ENCODE data around the gene PRRC2B. TPM values are rescaled to one million over a fixed set of nuclear protein-coding genes. Genes with fewer than 3 reads are reported as not detected.

The PRRC2B gene
- total RNA-seq, 1 experiment from 2014 or later: 200 TPM

DNA sequence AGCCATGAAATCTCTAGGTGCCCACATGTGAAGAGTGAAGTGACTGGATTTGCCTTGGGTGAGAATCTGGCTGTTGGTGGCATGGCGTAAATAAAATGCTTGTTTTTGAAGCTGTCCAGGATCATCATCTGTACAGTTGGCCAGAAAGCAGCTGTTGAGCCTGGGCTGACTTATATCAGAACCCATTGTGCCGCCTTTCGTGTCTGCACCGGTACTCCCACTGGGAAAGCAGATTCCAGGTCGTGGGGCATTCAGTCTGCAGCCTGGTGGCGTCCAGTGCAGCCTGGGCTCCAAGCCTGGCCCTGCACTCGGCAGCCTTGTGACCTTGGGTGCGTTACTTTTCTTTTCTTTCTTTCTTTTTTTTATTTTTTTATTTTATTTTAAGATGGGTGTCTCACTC lies 27.8 kb downstream of the PRRC2B start:
- H3K9me3 ChIP-seq (ENCODE audit: control insufficient read depth, insufficient read depth, low read depth, low read length): no peaks in the 10 kb centered on the region
- no peak for TF ChIP-seq POLR2AphosphoS5 (IDR thresholded peaks at IDR 0.05; ENCODE audit: low read depth, low read length)
- TF ChIP-seq, protein P1, sequence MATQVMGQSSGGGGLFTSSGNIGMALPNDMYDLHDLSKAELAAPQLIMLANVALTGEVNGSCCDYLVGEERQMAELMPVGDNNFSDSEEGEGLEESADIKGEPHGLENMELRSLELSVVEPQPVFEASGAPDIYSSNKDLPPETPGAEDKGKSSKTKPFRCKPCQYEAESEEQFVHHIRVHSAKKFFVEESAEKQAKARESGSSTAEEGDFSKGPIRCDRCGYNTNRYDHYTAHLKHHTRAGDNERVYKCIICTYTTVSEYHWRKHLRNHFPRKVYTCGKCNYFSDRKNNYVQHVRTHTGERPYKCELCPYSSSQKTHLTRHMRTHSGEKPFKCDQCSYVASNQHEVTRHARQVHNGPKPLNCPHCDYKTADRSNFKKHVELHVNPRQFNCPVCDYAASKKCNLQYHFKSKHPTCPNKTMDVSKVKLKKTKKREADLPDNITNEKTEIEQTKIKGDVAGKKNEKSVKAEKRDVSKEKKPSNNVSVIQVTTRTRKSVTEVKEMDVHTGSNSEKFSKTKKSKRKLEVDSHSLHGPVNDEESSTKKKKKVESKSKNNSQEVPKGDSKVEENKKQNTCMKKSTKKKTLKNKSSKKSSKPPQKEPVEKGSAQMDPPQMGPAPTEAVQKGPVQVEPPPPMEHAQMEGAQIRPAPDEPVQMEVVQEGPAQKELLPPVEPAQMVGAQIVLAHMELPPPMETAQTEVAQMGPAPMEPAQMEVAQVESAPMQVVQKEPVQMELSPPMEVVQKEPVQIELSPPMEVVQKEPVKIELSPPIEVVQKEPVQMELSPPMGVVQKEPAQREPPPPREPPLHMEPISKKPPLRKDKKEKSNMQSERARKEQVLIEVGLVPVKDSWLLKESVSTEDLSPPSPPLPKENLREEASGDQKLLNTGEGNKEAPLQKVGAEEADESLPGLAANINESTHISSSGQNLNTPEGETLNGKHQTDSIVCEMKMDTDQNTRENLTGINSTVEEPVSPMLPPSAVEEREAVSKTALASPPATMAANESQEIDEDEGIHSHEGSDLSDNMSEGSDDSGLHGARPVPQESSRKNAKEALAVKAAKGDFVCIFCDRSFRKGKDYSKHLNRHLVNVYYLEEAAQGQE (IDR thresholded peaks at IDR 0.05; ENCODE audit: insufficient read depth in 1 of 2, low read depth in 2 of 2, low read length in 1 of 2): no peak
- TF ChIP-seq TCF7L2 (IDR thresholded peaks at IDR 0.05; ENCODE audit: low read depth, low read length): no peak
- TF ChIP-seq SIN3A (IDR thresholded peaks at IDR 0.05; ENCODE audit: borderline replicate concordance, insufficient read depth, low read depth, low read length): no peak
- TF ChIP-seq, protein P2, sequence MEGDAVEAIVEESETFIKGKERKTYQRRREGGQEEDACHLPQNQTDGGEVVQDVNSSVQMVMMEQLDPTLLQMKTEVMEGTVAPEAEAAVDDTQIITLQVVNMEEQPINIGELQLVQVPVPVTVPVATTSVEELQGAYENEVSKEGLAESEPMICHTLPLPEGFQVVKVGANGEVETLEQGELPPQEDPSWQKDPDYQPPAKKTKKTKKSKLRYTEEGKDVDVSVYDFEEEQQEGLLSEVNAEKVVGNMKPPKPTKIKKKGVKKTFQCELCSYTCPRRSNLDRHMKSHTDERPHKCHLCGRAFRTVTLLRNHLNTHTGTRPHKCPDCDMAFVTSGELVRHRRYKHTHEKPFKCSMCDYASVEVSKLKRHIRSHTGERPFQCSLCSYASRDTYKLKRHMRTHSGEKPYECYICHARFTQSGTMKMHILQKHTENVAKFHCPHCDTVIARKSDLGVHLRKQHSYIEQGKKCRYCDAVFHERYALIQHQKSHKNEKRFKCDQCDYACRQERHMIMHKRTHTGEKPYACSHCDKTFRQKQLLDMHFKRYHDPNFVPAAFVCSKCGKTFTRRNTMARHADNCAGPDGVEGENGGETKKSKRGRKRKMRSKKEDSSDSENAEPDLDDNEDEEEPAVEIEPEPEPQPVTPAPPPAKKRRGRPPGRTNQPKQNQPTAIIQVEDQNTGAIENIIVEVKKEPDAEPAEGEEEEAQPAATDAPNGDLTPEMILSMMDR (IDR thresholded peaks at IDR 0.05): no peak
- peak overlapping the region; percentile 57; the same call in 1 of the 2 replicates for H3K27ac ChIP-seq (ENCODE audit: low read length)
- ATAC-seq: no peak
- no peaks in the 10 kb centered on the region for H3K27me3 ChIP-seq (ENCODE audit: control insufficient read depth, insufficient read depth, low read length)
- H3K4me1 ChIP-seq (ENCODE audit: control insufficient read depth, insufficient read depth, low read length): peaks cover 64% of the 10 kb centered on the region
- no peak for DNase-seq (ENCODE audit: low read depth, low spot score)
- BruUV-seq (replicated peaks): no TSS peak
- H3K36me3 ChIP-seq (ENCODE audit: control insufficient read depth, insufficient read depth, low read length): no peaks in the 10 kb centered on the region
- H3K4me3 ChIP-seq (ENCODE audit: low read depth in 2 of 2, low read length in 2 of 2): no peak overlapping the region
- CTCF ChIA-PET: no interaction called here
- POLR2A ChIA-PET: no interaction called here
- in situ Hi-C loops (cut with HindIII; ENCODE audit: low pct_unique_long_range_greater_than_20kb, low sequenced_read_pairs) (no loop called here), intact Hi-C loops (cut with micrococcal nuclease; ENCODE audit: unreplicated experiment) (no loop called here)

DNA sequence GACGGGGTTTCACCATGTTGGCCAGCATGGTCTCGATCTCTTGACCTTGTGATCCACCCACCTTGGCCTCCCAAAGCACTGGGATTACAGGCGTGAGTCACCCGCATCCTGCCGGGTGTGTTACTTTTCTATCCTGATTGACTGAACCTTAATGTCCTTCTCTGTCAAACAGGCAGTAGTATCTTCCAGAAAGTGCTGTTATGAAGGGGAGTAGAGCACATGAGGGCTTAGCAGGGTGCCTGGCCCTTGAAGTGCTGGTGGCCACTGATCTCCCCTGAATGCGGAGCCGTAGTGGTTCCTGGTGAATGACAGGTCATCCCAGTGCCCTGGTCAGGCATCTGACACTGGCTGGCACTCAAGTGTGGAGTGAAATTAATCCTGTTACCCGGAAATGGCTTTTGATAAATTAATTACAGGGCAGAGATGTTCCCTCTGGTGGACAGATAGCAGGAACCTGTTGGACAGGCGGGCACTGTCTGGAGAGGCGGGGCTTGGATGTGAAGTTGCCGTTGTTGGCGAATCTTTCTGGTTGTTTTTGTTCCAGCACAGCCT lies 28.4 kb downstream of the PRRC2B start:
- ATAC-seq (peak; percentile 41; the same call in 1 of the 2 replicates), DNase-seq (ENCODE audit: low read depth, low spot score) (no peak)
- Histone ChIP-seq H3K4me3 (ENCODE audit: low read depth in 2 of 2, low read length in 2 of 2) (no peak overlapping the region), H3K27me3 (ENCODE audit: control insufficient read depth, insufficient read depth, low read length) (no peaks in the 10 kb centered on the region), H3K27ac (ENCODE audit: low read length) (peak overlapping the region; percentile 68), H3K9me3 (ENCODE audit: control insufficient read depth, insufficient read depth, low read depth, low read length) (no peaks in the 10 kb centered on the region), H3K36me3 (ENCODE audit: control insufficient read depth, insufficient read depth, low read length) (no peaks in the 10 kb centered on the region), H3K4me1 (ENCODE audit: control insufficient read depth, insufficient read depth, low read length) (peaks cover 61% of the 10 kb centered on the region)
- ChIA-PET CTCF (no interaction called here), POLR2A (no interaction called here)
- in situ Hi-C loops (cut with HindIII; ENCODE audit: low pct_unique_long_range_greater_than_20kb, low sequenced_read_pairs) (no loop called here), intact Hi-C loops (cut with micrococcal nuclease; ENCODE audit: unreplicated experiment) (no loop called here)
- TF ChIP-seq, protein P2 (IDR thresholded peaks at IDR 0.05): no peak
- TF ChIP-seq POLR2AphosphoS5 (IDR thresholded peaks at IDR 0.05; ENCODE audit: low read depth, low read length): no peak
- TF ChIP-seq SIN3A (IDR thresholded peaks at IDR 0.05; ENCODE audit: borderline replicate concordance, insufficient read depth, low read depth, low read length): no peak
- TF ChIP-seq, protein P1 (IDR thresholded peaks at IDR 0.05; ENCODE audit: insufficient read depth in 1 of 2, low read depth in 2 of 2, low read length in 1 of 2): no peak
- no peak for TF ChIP-seq TCF7L2 (IDR thresholded peaks at IDR 0.05; ENCODE audit: low read depth, low read length)
- no TSS peak for BruUV-seq (replicated peaks)

Data from Panc1 (cell line).